HepG2 (cell line): ENCODE measurements around the gene GNG7. TPM values are rescaled to one million over a fixed set of nuclear protein-coding genes. Genes with fewer than 3 reads are reported as not detected.
A peak's percentile ranks its signal among the peaks of the same experiment; 100 is the strongest.

Source experiments
- ATAC-seq: fragments of 200-7000 bp; cut with Tn5 transposase; 3 replicates; pipeline ENCODE4 v1.9.1; 2020; ENCODE audit warnings: mild to moderate bottlenecking, moderate library complexity
- BruUV-seq: library from RNA; stranded (reverse); fragments of 400-500 nt; replicated peaks from 2 replicates; lab custom pipeline; 2021; lab: Mats Ljungman, UMichigan
- CTCF ChIA-PET: fragments of 300-600 bp; formaldehyde crosslinking; extraction: SDS; loops from one replicate; lab custom pipeline; 2021; ENCODE audit warnings: low total read pairs, inconsistent platforms, low intra/inter-chr PET ratio; lab: Yijun Ruan, JAX
- POLR2A ChIA-PET: fragments of 350-600 bp; sonication (Branson Sonifier 250); formaldehyde crosslinking; loops from one replicate; lab custom pipeline; 2020; ENCODE audit warnings: antibody characterized with exemption, inconsistent platforms; lab: Yijun Ruan, JAX
- DNase-seq: peaks from one replicate; pipeline ENCODE4 v3.0.0-alpha.2; 2015; ENCODE audit warnings: low spot score
- FAIRE-seq: peaks from 3 replicates; lab custom pipeline; 2011; peaks lifted over from hg19 to GRCh38; lab: Jason Lieb, UNC
- H2AFZ ChIP-seq: one replicate; pipeline ENCODE4 v1.6.1; 2011; ENCODE audit warnings: low read length, inconsistent platforms
- H3K27ac ChIP-seq: fragments of 300-600 bp; 3 replicates; pipeline ENCODE4 v1.8.0; 2011; ENCODE audit warnings: mixed run types, mild to moderate bottlenecking, mixed read lengths, low read length, inconsistent platforms; ENCODE audit not compliant: insufficient read depth; ENCODE audit errors: extremely low read length
- H3K27me3 ChIP-seq, 2 experiments: fragments of 200-600 bp in 1 of 2; 2 replicates in 1 of 2; 3 replicates in 1 of 2; pipeline versions ENCODE4 v1.6.0 to v1.8.0; 2011; ENCODE audit warnings: low read length in 2 of 2, mild to moderate bottlenecking in 2 of 2, moderate library complexity in 2 of 2, inconsistent platforms in 1 of 2; ENCODE audit not compliant: insufficient read depth in 2 of 2, control insufficient read depth in 1 of 2
- H3K36me3 ChIP-seq, 2 experiments: fragments of 200-600 bp in 1 of 2; replicated peaks in 1 of 2; 2 replicates in 1 of 2; 3 replicates in 1 of 2; pipeline versions ENCODE4 v1.5.1 to v1.8.0; 2011; ENCODE audit warnings: low read length in 2 of 2, inconsistent platforms in 1 of 2; ENCODE audit not compliant: insufficient read depth in 2 of 2, control insufficient read depth in 1 of 2
- H3K4me1 ChIP-seq: 2 replicates; pipeline ENCODE4 v1.5.1; 2012; ENCODE audit warnings: low read length, inconsistent platforms; ENCODE audit not compliant: insufficient read depth
- H3K4me2 ChIP-seq: 2 replicates; pipeline ENCODE4 v1.6.0; 2011; ENCODE audit warnings: low read depth, low read length, inconsistent platforms
- H3K4me3 ChIP-seq, 3 experiments: fragments of 200-600 bp in 1 of 3; sonication (generic), shearing (Covaris generic) in 1 of 3; replicated peaks in 1 of 3; 2 replicates each; pipeline ENCODE4 v1.5.1; 2011 to 2016; ENCODE audit warnings: low read length in 3 of 3, inconsistent platforms in 2 of 3, low read depth in 2 of 3, mild to moderate bottlenecking in 2 of 3, control low read depth in 1 of 3, mixed read lengths in 1 of 3; ENCODE audit not compliant: insufficient read depth in 1 of 3
- H3K79me2 ChIP-seq: one replicate; pipeline ENCODE4 v1.6.1; 2011; ENCODE audit warnings: low read length, inconsistent platforms; ENCODE audit not compliant: insufficient read depth
- H3K9ac ChIP-seq: 2 replicates; pipeline ENCODE4 v1.6.0; 2011; ENCODE audit warnings: mild to moderate bottlenecking, low read depth, low read length, inconsistent platforms; ENCODE audit not compliant: insufficient read depth
- H3K9me3 ChIP-seq: 2 replicates; pipeline ENCODE4 v1.5.1; 2012; ENCODE audit warnings: mild to moderate bottlenecking, low read length
- H4K20me1 ChIP-seq: 2 replicates; pipeline ENCODE4 v1.6.0; 2011; ENCODE audit warnings: inconsistent platforms, mild to moderate bottlenecking, low read length, moderate library complexity; ENCODE audit not compliant: insufficient read depth
- ERF ChIP-seq: IDR thresholded peaks from 2 replicates; pipeline ENCODE4 v1.6.1; 2018; ENCODE audit warnings: missing biosample characterization, missing genetic modification reagents
- MYC ChIP-seq: sonication (generic); formaldehyde crosslinking; IDR thresholded peaks from 2 replicates; pipeline ENCODE4 v1.9.0; 2021; ENCODE audit warnings: missing genetic modification reagents, borderline replicate concordance
- NR2F1 ChIP-seq, 2 experiments: fragments of 450-650 bp in 1 of 2; formaldehyde crosslinking in 1 of 2; IDR thresholded peaks; 2 replicates each; pipeline versions ENCODE4 v1.5.0 to v1.6.1; 2016 to 2020; ENCODE audit warnings: mild to moderate bottlenecking in 1 of 2, missing compliant biosample characterization in 1 of 2, missing genetic modification reagents in 1 of 2, moderate library complexity in 1 of 2
- THAP8 ChIP-seq: sonication (generic); formaldehyde crosslinking; IDR thresholded peaks from 2 replicates; pipeline ENCODE4 v1.5.1; 2020; ENCODE audit warnings: missing genetic modification reagents, mild to moderate bottlenecking, borderline replicate concordance
- XRCC5 ChIP-seq: fragments of 200-400 bp; formaldehyde crosslinking; optimal IDR thresholded peaks from 2 replicates; pipeline ENCODE3; 2017; ENCODE audit warnings: mild to moderate bottlenecking, low read length
- ZNF44 ChIP-seq: sonication (generic); formaldehyde crosslinking; IDR thresholded peaks from 2 replicates; pipeline ENCODE4 v1.5.1; 2020; ENCODE audit warnings: mild to moderate bottlenecking, missing genetic modification reagents
- ZNF512 ChIP-seq: sonication (generic); formaldehyde crosslinking; IDR thresholded peaks from 2 replicates; pipeline ENCODE4 v1.4.0; 2020; ENCODE audit warnings: mild to moderate bottlenecking, missing genetic modification reagents
- ZNF605 ChIP-seq: sonication (generic); formaldehyde crosslinking; IDR thresholded peaks from 2 replicates; pipeline ENCODE4 v1.8.0; 2022; ENCODE audit warnings: mild to moderate bottlenecking, missing genetic modification reagents
- ZUFSP ChIP-seq: sonication (generic); formaldehyde crosslinking; IDR thresholded peaks from 2 replicates; pipeline ENCODE4 v1.9.0; 2021; ENCODE audit warnings: missing genetic modification reagents, mild to moderate bottlenecking, borderline replicate concordance
- WGBS: methylation state at CpG from one replicate; pipeline ENCODE4 v1.1.6; 2017; ENCODE audit warnings: low lambda C conversion rate; 5-methylcytosine and 5-hydroxymethylcytosine counted together
- in situ Hi-C: cut with HindIII; loops from 2 replicates; pipeline ENCODE4 v1.10.0; 2017; ENCODE audit warnings: low pct_unique_long_range_greater_than_20kb; ENCODE audit not compliant: extremely low pct_ligation_motif_present
- intact Hi-C: fragments of 100-400 bp; cut with micrococcal nuclease; formaldehyde crosslinking; loops from one replicate; pipeline ENCODE4 v1.10.0; 2022; ENCODE audit not compliant: unreplicated experiment
- polyA plus RNA-seq, 8 experiments: library from polyadenylated mRNA; depleted of rRNA in 3 of 8; stranded (reverse) in 7 of 8; unstranded in 1 of 8; fragments of >200 nt; fragmentation: Illumina TruSeq in 4 of 8; extraction: Trizol in 4 of 8; gene quantifications; 2 replicates each; pipeline versions ENCODE4 v1.2.1 to v1.2.3, GENCODE V29; 2011 to 2016; ENCODE audit warnings: low read depth in 4 of 8, missing spikeins in 1 of 8, mixed read lengths in 1 of 8; ENCODE audit not compliant: insufficient read depth in 1 of 8
- total RNA-seq, 5 experiments: library from RNA; depleted of rRNA; stranded (reverse); fragments of >200 nt; fragmentation: Illumina TruSeq; extraction: Trizol; gene quantifications; 2 replicates each; pipeline ENCODE4 v1.2.3, GENCODE V29; 2016; ENCODE audit warnings: low read depth in 1 of 5
- TF ChIP-seq, protein P1 (sequence below): sonication (generic); formaldehyde crosslinking; IDR thresholded peaks from 2 replicates; pipeline ENCODE4 v1.5.0; 2020; ENCODE audit warnings: mild to moderate bottlenecking, missing genetic modification reagents, borderline replicate concordance

GNG7 gene
- total and polyA plus RNA-seq, 2 of the 13 experiments (the other 11 are each of a cell fraction or from before 2014, with no cell fraction given) = 1.4 to 3.3 TPM

DNA sequence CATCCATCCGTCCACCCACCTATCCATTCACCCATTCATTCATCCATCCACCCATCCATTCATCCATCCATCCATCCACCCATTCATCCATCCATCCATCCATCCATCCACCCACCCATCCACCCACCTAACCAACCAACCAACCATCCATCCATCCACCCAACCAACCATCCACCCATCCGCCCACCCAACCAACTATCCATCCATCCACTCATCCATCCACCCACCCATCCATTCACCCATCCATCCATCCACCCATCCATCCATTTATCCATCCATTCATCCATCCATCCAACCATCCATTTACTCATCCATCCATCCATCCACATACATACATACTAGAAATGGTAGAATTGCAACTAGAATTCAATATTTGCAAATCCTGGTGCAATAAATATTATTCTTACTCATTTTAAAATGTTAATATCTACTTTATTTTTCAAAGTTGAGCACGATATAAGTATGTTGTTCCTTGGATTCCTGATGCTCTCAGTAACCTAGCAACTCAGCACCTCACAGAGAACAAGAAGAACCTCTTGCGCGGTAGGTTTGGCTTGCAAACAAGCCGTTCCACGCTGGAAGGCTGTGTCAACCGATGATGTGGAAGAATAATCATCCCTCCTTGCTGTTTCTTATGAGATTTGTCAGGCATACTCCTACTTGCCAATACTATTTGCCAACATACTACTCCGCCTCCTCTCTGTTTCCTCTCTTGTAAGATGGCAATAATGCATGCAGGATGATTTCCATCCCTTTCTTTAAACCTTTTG is 111.7 kb downstream of the GNG7 start:
- Histone ChIP-seq H3K9ac (no peak overlapping the region), H2AFZ (no peak overlapping the region), H3K27me3 (no peaks in the 10 kb centered on the region), H3K4me2 (no peak overlapping the region), H3K9me3 (no peaks in the 10 kb centered on the region), H3K27ac (peak overlapping the region; percentile 65), H4K20me1 (no peaks in the 10 kb centered on the region), H3K4me1 (peaks cover 59% of the 10 kb centered on the region), H3K4me3 (no peak overlapping the region), H3K79me2 (no peaks in the 10 kb centered on the region), H3K36me3 (no peaks in the 10 kb centered on the region)
- ATAC-seq (no peak), FAIRE-seq (no peak), DNase-seq (no peak)
- ChIA-PET CTCF (no interaction called here), POLR2A (interaction anchor here (1.5 to 3.1 kb wide), 3 partner anchors 12 to 115 kb away, joined by 3 to 23 read pairs (median 9); partner anchors contain the start of gene GADD45B)
- intact Hi-C loops = no loop called here
- in situ Hi-C loops = no loop called here
- BruUV-seq = no TSS peak
- WGBS = 91% methylated on average over 9 of the region's 9 CpGs
- TF ChIP-seq, protein P1, sequence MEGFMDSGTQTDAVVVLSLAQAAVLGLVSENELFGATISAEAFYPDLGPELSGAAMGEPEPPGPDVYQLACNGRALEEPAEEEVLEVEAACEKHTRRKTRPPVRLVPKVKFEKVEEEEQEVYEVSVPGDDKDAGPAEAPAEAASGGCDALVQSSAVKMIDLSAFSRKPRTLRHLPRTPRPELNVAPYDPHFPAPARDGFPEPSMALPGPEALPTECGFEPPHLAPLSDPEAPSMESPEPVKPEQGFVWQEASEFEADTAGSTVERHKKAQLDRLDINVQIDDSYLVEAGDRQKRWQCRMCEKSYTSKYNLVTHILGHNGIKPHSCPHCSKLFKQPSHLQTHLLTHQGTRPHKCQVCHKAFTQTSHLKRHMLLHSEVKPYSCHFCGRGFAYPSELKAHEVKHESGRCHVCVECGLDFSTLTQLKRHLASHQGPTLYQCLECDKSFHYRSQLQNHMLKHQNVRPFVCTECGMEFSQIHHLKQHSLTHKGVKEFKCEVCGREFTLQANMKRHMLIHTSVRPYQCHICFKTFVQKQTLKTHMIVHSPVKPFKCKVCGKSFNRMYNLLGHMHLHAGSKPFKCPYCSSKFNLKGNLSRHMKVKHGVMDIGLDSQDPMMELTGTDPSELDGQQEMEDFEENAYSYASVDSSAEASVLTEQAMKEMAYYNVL (CRISPR knock-in tag) = 0 out of 2 replicates have a peak, but pooled peaks have one; percentile 31
- TF ChIP-seq NR2F1 (CRISPR knock-in tag; IDR thresholded peaks at IDR 0.05) (no peak), ERF (CRISPR knock-in tag) (no peak)

DNA sequence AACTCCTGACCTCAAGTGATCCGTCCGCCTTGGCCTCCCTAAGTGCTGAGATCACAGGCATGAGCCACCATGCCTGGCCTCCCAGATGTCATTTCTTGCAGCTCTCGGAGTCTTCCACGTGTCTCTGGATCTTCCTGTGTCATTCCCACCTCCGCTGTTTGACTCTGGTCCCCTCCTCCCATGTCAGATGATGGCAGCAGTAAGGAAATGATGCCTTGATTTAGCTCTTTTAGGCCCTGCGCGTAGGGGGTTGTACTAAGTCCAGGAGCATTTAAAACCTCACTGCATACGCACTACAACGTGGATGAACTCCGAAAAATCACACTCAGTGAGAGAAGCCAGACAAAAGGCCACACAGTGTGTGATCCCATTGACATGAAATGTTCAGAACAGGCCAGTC is 113.1 kb downstream of the GNG7 start:
- intact Hi-C loops = no loop called here
- no peak for FAIRE-seq
- H3K9me3 ChIP-seq = no peaks in the 10 kb centered on the region
- no peaks in the 10 kb centered on the region for H3K27me3 ChIP-seq
- H3K27ac ChIP-seq = no peak overlapping the region
- no peak overlapping the region for H3K9ac ChIP-seq
- H4K20me1 ChIP-seq = no peaks in the 10 kb centered on the region
- H3K79me2 ChIP-seq = no peaks in the 10 kb centered on the region
- BruUV-seq = no TSS peak
- CTCF ChIA-PET = no interaction called here
- WGBS = 94% methylated on average over 10 of the region's 10 CpGs
- no peak for DNase-seq
- H3K4me1 ChIP-seq = peaks cover 59% of the 10 kb centered on the region
- H3K4me3 ChIP-seq = no peak overlapping the region
- H3K4me2 ChIP-seq = no peak overlapping the region
- in situ Hi-C loops = no loop called here
- no peak for ATAC-seq
- POLR2A ChIA-PET = interaction anchor here (0.7 to 2.0 kb wide), 4 partner anchors 10 to 173 kb away, joined by 3 to 7 read pairs (median 6); no protein-coding TSS in a partner anchor
- no peaks in the 10 kb centered on the region for H3K36me3 ChIP-seq
- H2AFZ ChIP-seq = no peak overlapping the region
- TF ChIP-seq ERF (CRISPR knock-in tag) (no peak), THAP8 (CRISPR knock-in tag) (no peak), ZUFSP (CRISPR knock-in tag) (no peak), ZNF44 (no peak), ZNF512 (no peak), ZNF605 (no peak), XRCC5 (no peak), MYC (CRISPR knock-in tag) (no peak)
